Osteoblast (primary cell): ENCODE data around the gene LRRC37A3. TPM values are rescaled to one million over a fixed set of nuclear protein-coding genes. Genes with fewer than 3 reads are reported as not detected.
"Not testable (repeated sequence)": the region's sequence is repeated elsewhere in the genome, so short reads cannot be mapped to it uniquely, and the experiment has no call there.

Source experiments
- DNase-seq: peaks from one replicate; pipeline ENCODE4 v3.0.0; 2011; ENCODE audit warnings: low spot score, mixed read lengths; ENCODE audit not compliant: insufficient read length; ENCODE audit errors: missing footprints
- H2AFZ ChIP-seq: 2 replicates; pipeline ENCODE4 v1.6.0; 2011; ENCODE audit warnings: mild to moderate bottlenecking, low read length
- H3K27ac ChIP-seq: 2 replicates; pipeline ENCODE4 v1.5.1; 2011; ENCODE audit warnings: mild to moderate bottlenecking, low read depth, low read length, moderate library complexity
- H3K27me3 ChIP-seq: 2 replicates; pipeline ENCODE4 v1.6.0; 2012; ENCODE audit warnings: mild to moderate bottlenecking, control low read depth, inconsistent platforms, low read length, moderate library complexity; ENCODE audit not compliant: insufficient read depth
- H3K36me3 ChIP-seq: 2 replicates; pipeline ENCODE4 v1.5.1; 2011; ENCODE audit warnings: mild to moderate bottlenecking, low read length, control low read depth, moderate library complexity; ENCODE audit not compliant: insufficient read depth
- H3K4me1 ChIP-seq: 2 replicates; pipeline ENCODE4 v1.5.1; 2011; ENCODE audit warnings: mild to moderate bottlenecking, low read length, control low read depth, moderate library complexity; ENCODE audit not compliant: insufficient read depth
- H3K4me2 ChIP-seq: 2 replicates; pipeline ENCODE4 v1.6.0; 2011; ENCODE audit warnings: mild to moderate bottlenecking, low read length; ENCODE audit not compliant: insufficient read depth
- H3K4me3 ChIP-seq: fragments of 200-600 bp; sonication (generic); 3 replicates; pipeline ENCODE4 v1.5.1; 2012; ENCODE audit warnings: mild to moderate bottlenecking, low read length, inconsistent platforms; ENCODE audit not compliant: insufficient read depth
- H3K79me2 ChIP-seq: 2 replicates; pipeline ENCODE4 v1.6.0; 2012; ENCODE audit warnings: mild to moderate bottlenecking, low read length, control low read depth, inconsistent platforms; ENCODE audit not compliant: insufficient read depth
- H3K9me3 ChIP-seq: 2 replicates; pipeline ENCODE4 v1.5.1; 2011; ENCODE audit warnings: low read depth, low read length, control low read depth
- H4K20me1 ChIP-seq: 2 replicates; pipeline ENCODE4 v1.6.0; 2012; ENCODE audit warnings: mild to moderate bottlenecking, low read length, control low read depth; ENCODE audit not compliant: insufficient read depth
- total RNA-seq: library from RNA; depleted of rRNA; stranded (reverse); fragments of >200 nt; gene quantifications from 2 replicates; pipeline ENCODE4 v1.2.3, GENCODE V29; 2012

LRRC37A3 gene
- total RNA-seq, 1 donor, result 15.2 TPM

- not testable (repeated sequence) for H3K36me3 ChIP-seq, H2AFZ ChIP-seq, H3K9me3 ChIP-seq, DNase-seq, H3K27ac ChIP-seq, H3K4me3 ChIP-seq, H4K20me1 ChIP-seq, H3K27me3 ChIP-seq, H3K4me2 ChIP-seq, H3K4me1 ChIP-seq
- peaks cover 10% of the 10 kb centered on the region for H3K79me2 ChIP-seq
These were observed 80.8 kb downstream of the LRRC37A3 start for GRCh38 chr17:64838513-64838912.

DNA sequence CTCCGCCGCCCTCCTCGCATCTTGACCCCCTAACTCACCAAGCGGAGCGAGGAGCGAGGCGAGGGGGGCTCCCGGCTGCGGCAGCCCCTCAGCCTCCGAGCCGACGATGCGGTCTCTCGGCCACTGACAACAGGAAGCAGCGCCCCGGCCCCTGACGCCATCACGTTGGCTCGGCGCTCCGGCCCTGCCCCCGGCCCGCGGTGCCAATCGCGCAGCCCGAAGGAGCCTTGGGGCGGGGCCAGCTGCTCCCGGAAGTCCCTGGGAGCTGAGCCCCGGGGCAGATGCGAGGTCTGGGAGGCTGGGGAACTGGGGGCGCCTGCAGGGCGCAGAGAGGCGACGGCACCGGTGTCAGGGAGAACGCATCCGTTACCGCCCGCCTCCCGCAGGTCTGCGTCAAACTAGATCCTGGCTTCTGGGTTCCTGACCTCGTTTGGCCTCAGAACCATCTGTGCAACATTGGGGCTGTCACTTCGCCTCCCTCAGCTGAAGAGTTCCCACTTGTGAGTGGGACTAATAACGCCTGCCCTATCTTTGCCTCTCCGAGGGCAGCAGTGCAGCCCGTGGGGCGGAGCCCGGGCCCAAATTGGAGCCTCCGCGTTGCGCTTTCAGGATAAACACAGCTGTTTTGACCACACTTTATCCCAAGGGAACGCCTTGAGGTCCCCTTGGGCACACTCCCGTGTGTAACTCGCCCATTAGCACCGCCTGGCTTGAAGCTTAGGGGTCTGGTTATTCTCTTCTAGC lies 82.1 kb downstream of the LRRC37A3 start:
- Histone ChIP-seq H3K4me2 (peak overlapping the region; percentile 91), H2AFZ (peak overlapping the region; percentile 65), H3K79me2 (peaks cover 14% of the 10 kb centered on the region), H3K4me3 (peak overlapping the region; percentile 75), H3K27ac (peak overlapping the region; percentile 41)
- H4K20me1 ChIP-seq, H3K36me3 ChIP-seq, H3K27me3 ChIP-seq, H3K9me3 ChIP-seq, H3K4me1 ChIP-seq: not testable (repeated sequence)
- DNase-seq, result peak; percentile 93

GRCh38 chr17:64836623-64837017 lies 82.7 kb downstream of the LRRC37A3 start:
- peak overlapping the region; percentile 75 for H3K4me3 ChIP-seq

DNA sequence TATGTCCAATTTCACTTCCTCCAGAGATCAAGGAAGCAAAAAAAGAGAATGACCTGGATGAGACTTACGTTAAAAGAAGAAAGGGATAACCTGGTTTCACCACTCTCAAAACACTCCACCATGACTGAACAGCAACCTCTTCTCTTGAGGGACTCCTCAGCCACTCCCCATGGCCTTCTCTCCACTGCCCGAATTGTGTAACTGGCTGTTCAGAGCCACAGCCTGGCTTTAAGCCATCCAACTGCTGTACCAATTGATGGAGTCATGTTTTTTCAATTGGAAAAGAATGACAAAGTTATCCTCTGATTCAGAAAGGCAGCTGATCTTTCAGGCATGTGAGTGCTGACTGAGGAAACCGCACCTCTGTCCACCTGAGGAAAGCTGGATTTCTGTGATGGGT lies 85.2 kb downstream of the LRRC37A3 start:
- H3K79me2 ChIP-seq, result peaks cover 30% of the 10 kb centered on the region
- H3K4me3 ChIP-seq, H3K4me1 ChIP-seq, H3K4me2 ChIP-seq, H3K36me3 ChIP-seq, H2AFZ ChIP-seq, H3K27ac ChIP-seq, H4K20me1 ChIP-seq, H3K9me3 ChIP-seq, H3K27me3 ChIP-seq: not testable (repeated sequence)
- peak; percentile 84 for DNase-seq

More at GRCh38 chr17:64836623-64837017, 82.7 kb downstream of the LRRC37A3 start:
- not testable (repeated sequence) for H3K27me3 ChIP-seq, H3K9me3 ChIP-seq, H3K36me3 ChIP-seq, H3K4me1 ChIP-seq, H4K20me1 ChIP-seq, DNase-seq
- peak overlapping the region; percentile 41 for H3K27ac ChIP-seq
- peak overlapping the region; percentile 91 for H3K4me2 ChIP-seq
- peaks cover 16% of the 10 kb centered on the region for H3K79me2 ChIP-seq
- H2AFZ ChIP-seq, result peak overlapping the region; percentile 29

- DNase-seq, H3K4me2 ChIP-seq, H3K36me3 ChIP-seq, H3K4me1 ChIP-seq, H4K20me1 ChIP-seq, H3K27me3 ChIP-seq, H3K27ac ChIP-seq, H3K4me3 ChIP-seq, H2AFZ ChIP-seq, H3K9me3 ChIP-seq: not testable (repeated sequence)
- peaks cover 24% of the 10 kb centered on the region for H3K79me2 ChIP-seq
These were observed 88.6 kb downstream of the LRRC37A3 start for GRCh38 chr17:64830631-64831040.

DNA sequence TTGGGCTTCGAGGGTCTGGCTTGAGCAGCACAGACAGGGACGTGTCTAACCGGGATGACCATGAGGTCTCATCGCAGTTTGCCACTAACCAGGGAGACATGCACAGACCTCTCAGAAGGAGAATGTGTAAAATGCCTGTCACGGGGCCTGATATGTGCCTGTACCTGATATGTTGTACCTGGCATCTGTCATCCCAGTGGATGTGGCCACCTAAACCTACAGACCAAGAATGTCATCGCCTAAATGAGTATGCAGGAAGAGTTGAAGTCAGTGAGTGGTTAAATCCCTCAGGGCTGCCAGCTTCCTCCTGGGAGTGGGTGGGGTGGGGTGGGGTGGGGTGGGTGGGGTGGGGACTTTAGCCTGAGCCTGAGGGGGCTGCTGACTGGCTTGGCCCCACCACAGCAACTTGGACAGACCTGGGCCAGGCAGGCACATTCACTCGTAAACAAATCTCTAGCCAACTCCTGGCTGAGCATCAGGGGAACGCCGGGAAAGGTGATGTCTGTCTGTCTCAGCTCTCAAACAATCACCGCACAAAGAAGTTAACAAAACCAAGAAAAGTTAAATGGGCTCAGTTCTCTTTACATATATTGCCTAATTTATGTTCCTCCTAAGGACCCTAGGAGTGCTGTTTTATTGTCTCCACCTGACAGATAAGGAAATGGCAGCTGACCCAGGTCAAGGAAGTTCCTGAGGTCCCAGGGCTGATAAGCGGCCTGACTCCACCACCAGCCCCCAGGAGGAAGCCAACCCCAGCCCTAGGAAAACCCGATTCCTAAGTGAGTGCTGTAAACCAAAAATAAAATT lies 89.3 kb downstream of the LRRC37A3 start:
- not testable (repeated sequence) for H3K4me2 ChIP-seq, H3K27me3 ChIP-seq, H3K27ac ChIP-seq, H2AFZ ChIP-seq, H4K20me1 ChIP-seq, H3K9me3 ChIP-seq, H3K4me1 ChIP-seq, H3K36me3 ChIP-seq, H3K4me3 ChIP-seq
- peak; percentile 17 for DNase-seq
- H3K79me2 ChIP-seq, result peaks cover 20% of the 10 kb centered on the region

GRCh38 chr17:64829068-64829467 lies 90.2 kb downstream of the LRRC37A3 start:
- not testable (repeated sequence) for H3K27ac ChIP-seq, H3K4me1 ChIP-seq, H3K27me3 ChIP-seq, H3K36me3 ChIP-seq, H3K4me2 ChIP-seq, DNase-seq, H4K20me1 ChIP-seq, H2AFZ ChIP-seq, H3K9me3 ChIP-seq, H3K4me3 ChIP-seq
- H3K79me2 ChIP-seq, result peaks cover 20% of the 10 kb centered on the region

- H3K4me2 ChIP-seq, H3K27ac ChIP-seq, H3K36me3 ChIP-seq, H3K4me1 ChIP-seq, H3K9me3 ChIP-seq, DNase-seq, H3K27me3 ChIP-seq, H2AFZ ChIP-seq, H3K4me3 ChIP-seq, H4K20me1 ChIP-seq, H3K79me2 ChIP-seq: not testable (repeated sequence)
These were observed 100.4 kb downstream of the LRRC37A3 start for GRCh38 chr17:64818904-64819303.

- not testable (repeated sequence) for DNase-seq, H3K36me3 ChIP-seq, H3K27me3 ChIP-seq
These were observed 103.5 kb downstream of the LRRC37A3 start for GRCh38 chr17:64815833-64816198.

More at GRCh38 chr17:64815833-64816198, 103.5 kb downstream of the LRRC37A3 start:
- H3K9me3 ChIP-seq, H3K79me2 ChIP-seq, H3K4me2 ChIP-seq, H3K4me1 ChIP-seq, H3K4me3 ChIP-seq, H3K27ac ChIP-seq, H2AFZ ChIP-seq, H4K20me1 ChIP-seq: not testable (repeated sequence)
